Islet of Langerhans (tissue), 1 donor: ENCODE results near the gene PARD3.
"Not testable (repeated sequence)": the region's sequence is repeated elsewhere in the genome, so short reads cannot be mapped to it uniquely, and the experiment has no call there.

Experiments
- FAIRE-seq: peaks from one replicate; lab custom pipeline; 2011; peaks lifted over from hg19 to GRCh38; lab: Jason Lieb, UNC

The PARD3 gene

GRCh38 chr10:34797155-34797554 is 17.9 kb downstream of the PARD3 start:
- no peak for FAIRE-seq

GRCh38 chr10:34796133-34796532 is 19.0 kb downstream of the PARD3 start:
- no peak for FAIRE-seq

- FAIRE-seq: no peak
These were observed 19.8 kb downstream of the PARD3 start for GRCh38 chr10:34795334-34795733.

- no peak for FAIRE-seq
These were observed 20.3 kb downstream of the PARD3 start for GRCh38 chr10:34794835-34795234.

GRCh38 chr10:34793581-34793980 is 21.5 kb downstream of the PARD3 start:
- FAIRE-seq: not testable (repeated sequence)

GRCh38 chr10:34792881-34793280 is 22.2 kb downstream of the PARD3 start:
- no peak for FAIRE-seq

- no peak for FAIRE-seq
These were observed 23.1 kb downstream of the PARD3 start for GRCh38 chr10:34791947-34792346.

- FAIRE-seq: no peak
These were observed 23.9 kb downstream of the PARD3 start for GRCh38 chr10:34791228-34791627.

GRCh38 chr10:34789966-34790506 is 25.1 kb downstream of the PARD3 start:
- FAIRE-seq: peak; percentile 94

- FAIRE-seq: no peak
These were observed 28.6 kb downstream of the PARD3 start for GRCh38 chr10:34786464-34786863.

- peak; percentile 5 for FAIRE-seq
These were observed 33.4 kb downstream of the PARD3 start for GRCh38 chr10:34781711-34782110.

GRCh38 chr10:34780818-34781380 is 34.2 kb downstream of the PARD3 start:
- no peak for FAIRE-seq

GRCh38 chr10:34778237-34778636 is 36.9 kb downstream of the PARD3 start:
- no peak for FAIRE-seq

- no peak for FAIRE-seq
These were observed 38.9 kb downstream of the PARD3 start for GRCh38 chr10:34776090-34776690.

GRCh38 chr10:34775044-34775637 is 40.0 kb downstream of the PARD3 start:
- FAIRE-seq: no peak

GRCh38 chr10:34773636-34774630 is 41.2 kb downstream of the PARD3 start:
- FAIRE-seq: peak; percentile 33

- FAIRE-seq: no peak
These were observed 43.6 kb downstream of the PARD3 start for GRCh38 chr10:34771525-34771924.

GRCh38 chr10:34771106-34771505 is 44.0 kb downstream of the PARD3 start:
- FAIRE-seq: no peak

GRCh38 chr10:34769899-34770298 is 45.2 kb downstream of the PARD3 start:
- no peak for FAIRE-seq

GRCh38 chr10:34768972-34769330 is 46.1 kb downstream of the PARD3 start:
- FAIRE-seq: no peak

- FAIRE-seq: no peak
These were observed 46.7 kb downstream of the PARD3 start for GRCh38 chr10:34768261-34768971.
